Measurements from ENCODE around the gene CRMP1.

The CRMP1 gene

GRCh38 chr4:5888222-5889001, 4.5 kb downstream of the CRMP1 start:
- DNase-seq (ENCODE audit: low spot score): no peak

DNA sequence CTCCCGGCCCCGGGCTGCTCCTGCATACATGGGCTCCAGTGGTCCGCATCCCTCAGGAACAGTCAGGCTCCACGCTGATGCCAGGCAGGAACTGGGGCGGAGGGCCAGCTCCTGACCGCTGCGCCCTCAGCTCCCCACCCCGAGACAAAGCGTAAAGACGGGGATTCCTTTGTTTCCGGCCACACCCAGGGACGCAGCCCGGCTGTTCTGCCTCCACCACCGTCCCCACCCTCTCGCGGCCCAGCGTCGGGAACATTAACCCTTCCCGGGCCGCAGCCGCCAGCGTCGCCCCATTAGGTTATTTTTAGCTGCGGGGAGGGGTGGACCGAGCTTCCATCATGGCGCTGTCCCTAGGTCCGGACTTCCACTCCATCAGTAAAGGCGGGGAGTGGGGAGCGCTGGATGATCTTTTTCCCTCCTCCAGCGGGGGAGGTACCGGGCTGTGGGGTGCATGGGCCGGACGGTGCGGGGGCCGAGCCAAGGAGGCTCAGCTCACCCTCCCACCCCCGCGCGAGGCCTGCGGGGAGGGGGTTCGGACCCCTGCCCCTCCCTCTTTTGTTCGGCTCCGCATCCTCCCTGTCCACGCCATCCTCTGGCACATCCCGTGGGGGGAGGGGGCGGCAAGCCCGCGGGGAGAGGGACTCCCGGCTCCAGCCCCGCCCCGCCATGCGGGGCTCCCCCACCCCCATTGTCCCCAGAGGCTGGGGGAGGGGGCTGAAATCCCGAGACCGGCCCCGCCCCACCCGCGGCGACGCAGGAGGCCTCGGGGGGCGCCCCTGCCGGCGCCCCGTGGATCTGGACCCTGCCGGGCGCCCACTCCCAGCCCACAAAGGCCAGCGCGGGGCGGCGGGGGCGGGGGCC, 5.3 kb downstream of the CRMP1 start:
- no peak for DNase-seq (ENCODE audit: low spot score)

DNA sequence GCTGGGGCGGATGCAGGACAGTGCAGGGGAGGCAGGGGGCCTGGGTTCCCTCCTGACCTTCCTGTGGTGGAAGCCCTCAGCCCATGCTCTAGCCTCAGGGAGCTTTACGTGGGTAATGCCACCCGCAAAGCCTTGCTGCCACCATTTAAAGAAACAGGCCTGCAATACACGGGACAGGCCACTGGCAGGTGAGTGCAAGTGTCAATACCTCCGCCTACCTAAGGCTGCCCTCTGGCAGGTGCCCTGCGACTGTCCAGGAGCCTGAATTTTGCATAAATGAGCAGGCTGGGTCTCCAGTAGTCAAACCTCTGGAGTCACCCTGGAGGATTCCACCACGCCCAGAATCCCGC, 5.9 kb downstream of the CRMP1 start:
- DNase-seq (ENCODE audit: low spot score): no peak

- DNase-seq (ENCODE audit: low spot score): no peak
Observed at GRCh38 chr4:5885733-5886132, 7.2 kb downstream of the CRMP1 start.

GRCh38 chr4:5884796-5885195, 8.1 kb downstream of the CRMP1 start:
- no peak for DNase-seq (ENCODE audit: low spot score)

GRCh38 chr4:5883916-5884315, 9.0 kb downstream of the CRMP1 start:
- no peak for DNase-seq (ENCODE audit: low spot score)

GRCh38 chr4:5882947-5883346, 9.9 kb downstream of the CRMP1 start:
- DNase-seq (ENCODE audit: low spot score): no peak

DNA sequence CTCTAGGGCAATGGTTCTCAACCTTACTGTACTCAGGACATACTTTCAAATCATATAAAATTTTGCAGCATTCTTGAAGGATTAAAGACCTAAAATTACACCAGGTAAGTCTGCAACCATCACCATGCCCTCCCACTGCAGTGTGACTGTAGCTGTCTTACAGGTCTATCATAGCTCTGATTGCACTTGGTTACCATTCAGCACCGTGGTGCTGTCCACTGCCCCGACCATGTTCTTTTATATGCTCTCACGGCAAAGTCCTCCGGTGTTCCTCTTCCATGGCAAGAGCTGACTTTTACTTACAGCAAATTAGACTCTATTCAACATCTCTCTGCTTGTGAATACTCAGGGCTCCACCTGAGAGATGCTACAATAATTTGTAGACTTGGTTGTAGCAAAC, 11.5 kb downstream of the CRMP1 start:
- no peak for DNase-seq (ENCODE audit: low spot score)

- DNase-seq (ENCODE audit: low spot score): no peak
Observed at GRCh38 chr4:5878359-5878758, 14.5 kb downstream of the CRMP1 start.

DNA sequence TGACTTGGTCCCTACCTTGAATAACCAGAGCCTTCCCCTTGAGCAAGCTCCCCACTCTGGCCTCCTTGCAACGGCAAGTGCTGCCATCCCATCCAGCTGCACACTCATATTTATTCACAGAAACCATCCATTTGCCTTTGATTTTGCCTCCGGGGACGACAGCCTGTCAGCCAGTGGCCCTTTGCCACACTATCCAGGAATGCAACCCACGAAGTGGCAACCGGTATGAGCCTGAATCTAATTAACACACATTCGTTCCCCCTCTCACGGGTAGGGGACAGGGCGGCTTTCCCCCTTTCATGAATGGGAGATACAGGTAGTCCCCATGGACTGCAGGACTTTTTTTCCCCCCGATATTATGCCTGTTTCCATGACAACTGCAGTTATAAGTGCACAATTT, 15.5 kb downstream of the CRMP1 start:
- no peak for DNase-seq (ENCODE audit: low spot score)

- DNase-seq (ENCODE audit: low spot score): no peak
Observed at GRCh38 chr4:5874811-5875449, 18.0 kb downstream of the CRMP1 start.

GRCh38 chr4:5870701-5871100, 22.2 kb downstream of the CRMP1 start:
- DNase-seq (ENCODE audit: low spot score): no peak

- DNase-seq (ENCODE audit: low spot score): no peak
Observed at GRCh38 chr4:5869966-5870619, 22.8 kb downstream of the CRMP1 start.

DNA sequence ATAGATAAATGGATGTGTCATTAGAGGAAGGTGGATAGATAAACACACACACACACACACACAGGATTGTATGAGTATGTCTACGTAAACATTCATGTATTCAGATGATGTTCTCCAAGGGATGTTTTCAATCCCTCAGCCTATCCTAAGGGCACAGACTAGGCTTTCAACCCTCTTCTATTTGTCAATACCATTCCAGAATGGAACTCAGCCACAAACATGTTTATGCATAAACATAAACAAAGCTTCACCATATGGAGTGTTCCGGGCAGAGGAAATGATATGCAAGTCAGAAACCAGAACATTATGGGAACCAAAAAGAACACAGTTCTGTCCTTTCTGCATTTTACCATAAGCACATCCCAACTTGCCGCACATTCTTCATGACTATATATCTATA, 25.0 kb downstream of the CRMP1 start:
- DNase-seq (ENCODE audit: low spot score): no peak

- DNase-seq (ENCODE audit: low spot score): no peak
Observed at GRCh38 chr4:5866841-5867813, 25.8 kb downstream of the CRMP1 start.

DNA sequence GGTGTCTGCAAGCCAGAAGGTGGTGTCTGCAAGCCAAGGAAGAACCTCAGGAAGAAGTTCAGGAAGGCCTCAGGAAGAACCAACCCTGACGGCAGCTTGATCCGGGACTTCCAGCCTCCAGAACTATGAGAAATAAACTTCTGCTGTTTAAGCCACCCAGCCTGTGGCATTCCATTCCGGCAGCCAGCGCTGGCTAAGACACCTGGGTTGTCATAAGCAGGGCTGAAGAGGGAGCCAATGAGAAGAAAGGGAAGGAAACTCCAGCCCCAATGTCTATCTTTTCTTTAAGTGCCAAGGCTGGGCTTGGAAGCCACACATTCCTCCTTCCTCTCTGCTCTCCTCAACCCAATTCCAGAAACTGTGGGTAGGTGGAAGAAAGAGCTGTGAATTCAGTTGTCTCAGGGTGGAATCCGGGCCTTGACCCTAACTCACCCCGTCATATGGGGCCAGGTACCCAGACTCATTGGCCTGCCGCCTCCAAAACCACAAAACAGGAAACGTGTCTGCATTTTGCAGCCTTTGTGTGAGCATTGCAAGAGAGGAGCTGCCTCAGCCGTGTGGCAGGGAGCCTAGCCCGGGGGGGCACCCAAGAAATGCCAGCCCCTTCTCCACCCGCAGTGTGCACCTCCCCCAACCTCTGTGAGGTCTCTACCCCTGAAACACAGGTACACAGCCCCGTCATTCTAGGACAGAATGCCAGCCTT, 26.8 kb downstream of the CRMP1 start:
- no peak for DNase-seq (ENCODE audit: low spot score)

GRCh38 chr4:5863461-5864113, 29.3 kb downstream of the CRMP1 start:
- no peak for DNase-seq (ENCODE audit: low spot score)

GRCh38 chr4:5858020-5858769, 34.7 kb downstream of the CRMP1 start:
- no peak for DNase-seq (ENCODE audit: low spot score)

DNA sequence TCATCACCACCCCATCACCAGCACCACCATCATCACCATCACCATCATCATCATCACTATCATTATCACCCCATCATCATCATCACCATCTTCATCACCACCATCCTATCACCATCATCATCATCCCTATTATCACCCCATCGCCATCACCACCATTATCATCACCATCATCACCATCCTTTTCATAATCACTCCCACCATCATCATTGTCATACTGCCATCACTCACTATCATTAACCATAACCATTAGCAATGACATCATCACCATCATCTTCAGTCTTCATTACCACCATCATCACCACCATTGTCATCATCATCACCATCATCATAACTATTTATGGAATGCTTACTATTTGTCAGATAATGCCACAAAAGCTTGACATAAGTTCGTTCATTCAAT, 35.7 kb downstream of the CRMP1 start:
- DNase-seq (ENCODE audit: low spot score): no peak
